A204.1 (cell line): ENCODE measurements around the gene PRKAB1.

Source experiments
- FAIRE-seq: peaks from 2 replicates; lab custom pipeline; 2012; peaks lifted over from hg19 to GRCh38; lab: Jason Lieb, UNC

The PRKAB1 gene

DNA sequence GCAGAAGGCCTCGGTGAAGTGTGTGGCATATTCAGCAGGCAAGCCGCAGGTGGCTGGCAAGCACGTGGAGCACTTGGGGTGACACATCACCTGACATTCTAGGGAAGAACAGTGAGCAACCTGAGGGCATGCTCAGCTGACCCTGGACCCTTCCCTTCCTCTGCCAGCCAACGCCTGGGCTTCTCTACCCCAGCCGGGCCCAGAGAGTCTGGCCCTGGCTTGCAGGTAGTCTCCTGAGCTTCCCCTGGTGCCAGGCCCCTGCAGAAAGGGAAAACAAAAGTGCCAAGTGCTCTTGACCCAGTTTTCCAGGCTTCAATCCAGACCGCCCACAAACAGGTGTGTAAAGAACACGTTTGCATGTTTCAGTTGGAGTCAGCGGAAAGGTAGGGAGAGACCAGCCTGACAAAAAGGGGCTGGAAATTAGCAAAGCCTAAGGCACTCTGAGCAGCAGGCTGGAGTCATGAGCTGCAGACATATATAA is 45.7 kb downstream of the PRKAB1 start:
- FAIRE-seq = no peak

- no peak for FAIRE-seq
These were observed 46.8 kb downstream of the PRKAB1 start for GRCh38 chr12:119714614-119715267.

GRCh38 chr12:119715268-119715620 is 47.3 kb downstream of the PRKAB1 start:
- FAIRE-seq = no peak

GRCh38 chr12:119718141-119718540 is 50.2 kb downstream of the PRKAB1 start:
- FAIRE-seq = no peak

GRCh38 chr12:119720349-119720748 is 52.4 kb downstream of the PRKAB1 start:
- FAIRE-seq = no peak

GRCh38 chr12:119721306-119721705 is 53.4 kb downstream of the PRKAB1 start:
- FAIRE-seq = no peak

DNA sequence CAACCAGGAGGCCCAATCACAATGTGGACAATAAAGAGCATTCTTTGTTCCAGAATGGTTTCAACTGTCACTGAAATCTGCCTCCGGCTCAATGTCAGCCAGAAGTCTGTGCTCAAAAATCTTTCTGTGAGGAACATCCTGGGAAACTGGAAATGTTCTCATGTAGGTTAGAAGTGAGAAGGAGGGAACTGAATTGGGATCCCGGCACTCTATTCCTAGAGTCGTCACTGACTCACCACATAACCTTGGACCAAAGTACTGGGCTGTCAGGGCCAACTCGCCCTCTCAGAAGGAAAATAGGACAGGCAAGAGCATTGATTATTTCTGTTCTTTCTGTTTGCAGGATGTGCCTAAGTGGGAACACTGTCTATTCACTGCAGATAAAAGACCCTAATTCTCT is 57.6 kb downstream of the PRKAB1 start:
- FAIRE-seq = no peak

- no peak for FAIRE-seq
These were observed 59.9 kb downstream of the PRKAB1 start for GRCh38 chr12:119727600-119728443.

GRCh38 chr12:119728444-119728745 is 60.5 kb downstream of the PRKAB1 start:
- no peak for FAIRE-seq

DNA sequence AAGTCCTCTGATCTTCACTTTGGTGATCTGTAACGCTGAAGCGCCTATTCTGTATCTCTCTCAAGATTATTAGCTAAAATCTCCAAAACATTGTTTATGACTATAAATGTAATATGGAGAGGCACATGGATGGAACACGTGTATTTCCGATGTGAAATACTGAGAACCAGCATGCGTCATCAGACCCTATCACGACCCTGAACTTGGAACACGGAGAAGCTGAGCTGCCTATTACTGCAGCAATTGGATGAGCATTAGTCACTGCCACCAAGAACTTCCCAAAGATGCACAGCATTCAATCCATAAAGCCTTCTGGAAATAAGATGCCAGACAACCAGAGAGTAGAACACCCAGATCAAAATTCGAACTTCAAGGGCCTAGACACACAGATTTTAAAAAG is 61.9 kb downstream of the PRKAB1 start:
- no peak for FAIRE-seq

GRCh38 chr12:119730381-119730780 is 62.4 kb downstream of the PRKAB1 start:
- FAIRE-seq = no peak
